Endothelial cell of umbilical vein (primary cell): ENCODE results near the gene CCDC91. TPM values are rescaled to one million over a fixed set of nuclear protein-coding genes. Genes with fewer than 3 reads are reported as not detected.

Source experiments
- BruUV-seq: library from RNA; stranded (reverse); fragments of 400-500 nt; replicated peaks from 2 replicates; lab custom pipeline; 2021; lab: Mats Ljungman, UMichigan
- CTCF ChIA-PET: fragments of 300-600, 350-600 bp; sonication (Branson Sonifier 250); formaldehyde crosslinking; loops from one replicate; lab custom pipeline; 2021; ENCODE audit warnings: antibody characterized with exemption, inconsistent platforms; lab: Charles Lee
- POLR2A ChIA-PET: fragments of 300-600, 350-600 bp; sonication (Branson Sonifier 250); formaldehyde crosslinking; loops from one replicate; lab custom pipeline; 2021; ENCODE audit warnings: antibody characterized with exemption, inconsistent platforms; lab: Charles Lee
- DNase-seq: peaks from one replicate; pipeline ENCODE4 v3.0.0-alpha.2; 2011; ENCODE audit warnings: low read depth, low spot score
- FAIRE-seq: peaks from 2 replicates; lab custom pipeline; 2011; peaks lifted over from hg19 to GRCh38; lab: Jason Lieb, UNC
- H2AFZ ChIP-seq: 2 replicates; pipeline ENCODE4 v1.6.0; 2012; ENCODE audit warnings: low read depth, low read length, control low read depth, inconsistent platforms
- H3K27ac ChIP-seq: 2 replicates; pipeline ENCODE4 v1.5.1; 2011; ENCODE audit warnings: low read depth, mild to moderate bottlenecking, control low read depth, low read length, moderate library complexity; ENCODE audit not compliant: insufficient read depth
- H3K27me3 ChIP-seq, 2 experiments: 2 replicates each; pipeline versions ENCODE4 v1.6.0 to v1.6.1; 2011; ENCODE audit warnings: low read length in 2 of 2, mixed read lengths in 1 of 2; ENCODE audit not compliant: control insufficient read depth in 2 of 2, insufficient read depth in 2 of 2
- H3K36me3 ChIP-seq, 2 experiments: 2 replicates in 1 of 2; 3 replicates in 1 of 2; pipeline ENCODE4 v1.5.1; 2011; ENCODE audit warnings: low read length in 2 of 2, mild to moderate bottlenecking in 1 of 2, moderate library complexity in 1 of 2; ENCODE audit not compliant: control insufficient read depth in 2 of 2, insufficient read depth in 2 of 2; ENCODE audit errors: extremely low read depth in 1 of 2
- H3K4me1 ChIP-seq: 3 replicates; pipeline ENCODE4 v1.5.1; 2011; ENCODE audit warnings: mild to moderate bottlenecking, low read length; ENCODE audit not compliant: control insufficient read depth, insufficient read depth; ENCODE audit errors: extremely low read depth
- H3K4me2 ChIP-seq: 2 replicates; pipeline ENCODE4 v1.6.1; 2011; ENCODE audit warnings: low read length, control low read depth, mixed read lengths; ENCODE audit not compliant: insufficient read depth
- H3K4me3 ChIP-seq, 3 experiments: fragments of 200-600 bp in 1 of 3; sonication (generic), shearing (Covaris generic) in 1 of 3; replicated peaks in 1 of 3; 2 replicates each; pipeline ENCODE4 v1.5.1; 2011 to 2016; ENCODE audit warnings: control low read depth in 3 of 3, low read length in 3 of 3, mild to moderate bottlenecking in 2 of 3, inconsistent platforms in 1 of 3, low read depth in 1 of 3, moderate library complexity in 1 of 3; ENCODE audit not compliant: insufficient read depth in 1 of 3
- H3K79me2 ChIP-seq: 2 replicates; pipeline ENCODE4 v1.6.0; 2012; ENCODE audit warnings: low read length, inconsistent platforms; ENCODE audit not compliant: control insufficient read depth, insufficient read depth
- H3K9ac ChIP-seq: replicated peaks from 2 replicates; pipeline ENCODE3; 2011; ENCODE audit warnings: low read length, control low read depth; ENCODE audit not compliant: insufficient read depth; ENCODE audit errors: extremely low read depth
- H3K9me1 ChIP-seq: replicated peaks from 3 replicates; pipeline ENCODE4 v1.6.0; 2011; ENCODE audit warnings: mild to moderate bottlenecking, low read length; ENCODE audit not compliant: control insufficient read depth, insufficient read depth; ENCODE audit errors: extremely low read depth
- H3K9me3 ChIP-seq: replicated peaks from 2 replicates; pipeline ENCODE4 v1.5.1; 2012; ENCODE audit warnings: low read length, inconsistent platforms; ENCODE audit not compliant: control insufficient read depth, insufficient read depth
- H4K20me1 ChIP-seq: replicated peaks from 2 replicates; pipeline ENCODE3; 2011; ENCODE audit warnings: mild to moderate bottlenecking, low read length; ENCODE audit not compliant: control insufficient read depth, insufficient read depth; ENCODE audit errors: extremely low read depth
- CTCF ChIP-seq, 2 donors: IDR thresholded peaks; 1 replicate in 1 of 2; 2 replicates in 1 of 2; pipeline ENCODE4 v1.5.1; 2011; ENCODE audit warnings: low read length in 2 of 2, mild to moderate bottlenecking in 2 of 2, moderate library complexity in 2 of 2, control low read depth in 1 of 2, inconsistent platforms in 1 of 2, low read depth in 1 of 2; ENCODE audit not compliant: insufficient read depth in 1 of 2; ENCODE audit errors: extremely low read depth in 1 of 2
- EZH2 ChIP-seq: IDR thresholded peaks from 2 replicates; pipeline ENCODE4 v1.6.1; 2012; ENCODE audit warnings: borderline replicate concordance, low read depth, mild to moderate bottlenecking, moderate library complexity, low read length, inconsistent platforms; ENCODE audit not compliant: severe bottlenecking
- FOS ChIP-seq: IDR thresholded peaks from 2 replicates; pipeline ENCODE4 v1.6.1; 2011; ENCODE audit warnings: mild to moderate bottlenecking, low read length, moderate library complexity, borderline replicate concordance; ENCODE audit not compliant: insufficient read depth
- GATA2 ChIP-seq: IDR thresholded peaks from 2 replicates; pipeline ENCODE4 v1.7.0; 2011; ENCODE audit warnings: low read depth, mild to moderate bottlenecking, moderate library complexity, mixed read lengths, low read length; ENCODE audit not compliant: insufficient read length, insufficient read depth
- JUN ChIP-seq: IDR thresholded peaks from 2 replicates; pipeline ENCODE4 v1.6.1; 2011; ENCODE audit warnings: borderline replicate concordance, low read depth; ENCODE audit not compliant: insufficient read length, insufficient read depth
- MYC ChIP-seq: IDR thresholded peaks from one replicate; pipeline ENCODE4 v1.6.1; 2011; ENCODE audit warnings: mild to moderate bottlenecking, low read depth, low read length
- POLR2A ChIP-seq: IDR thresholded peaks from 2 replicates; pipeline ENCODE4 v1.6.1; 2012; ENCODE audit warnings: low read depth, mild to moderate bottlenecking, control low read depth, low read length
- POLR2AphosphoS5 ChIP-seq: IDR thresholded peaks from 2 replicates; pipeline ENCODE4 v1.6.1; 2012; ENCODE audit warnings: low read depth, mild to moderate bottlenecking, control low read depth, low read length, moderate library complexity; ENCODE audit not compliant: insufficient read depth
- dilution Hi-C: fragments of 300-500 bp; cut with MboI; formaldehyde crosslinking; loops from one replicate; pipeline ENCODE4 v1.15.0; 2019; ENCODE audit warnings: low sequenced_read_pairs; ENCODE audit not compliant: extremely low pct_ligation_motif_present
- intact Hi-C: fragments of 100-400 bp; cut with micrococcal nuclease; formaldehyde crosslinking; loops from one replicate; pipeline ENCODE4 v1.10.0; 2022
- polyA plus RNA-seq, 4 experiments: library from polyadenylated mRNA; depleted of rRNA in 3 of 4; stranded (reverse) in 3 of 4; unstranded in 1 of 4; fragments of >200 nt; gene quantifications; 2 replicates each; pipeline versions ENCODE4 v1.2.1 to v1.2.3, GENCODE V29; 2011 to 2012; ENCODE audit warnings: missing spikeins in 1 of 4
- total RNA-seq: library from RNA; stranded (reverse); gene quantifications from 2 replicates; pipeline ENCODE4 v1.2.3, GENCODE V29; 2021
- TF ChIP-seq, protein P1 (sequence below): IDR thresholded peaks from 2 replicates; pipeline ENCODE4 v1.6.1; 2011; ENCODE audit not compliant: insufficient read depth, insufficient read length

CCDC91 gene
- total and polyA plus RNA-seq, 2 donors (not counting 3 experiments of a cell fraction or from before 2014, with no cell fraction given): 3.8 to 10.5 TPM

DNA sequence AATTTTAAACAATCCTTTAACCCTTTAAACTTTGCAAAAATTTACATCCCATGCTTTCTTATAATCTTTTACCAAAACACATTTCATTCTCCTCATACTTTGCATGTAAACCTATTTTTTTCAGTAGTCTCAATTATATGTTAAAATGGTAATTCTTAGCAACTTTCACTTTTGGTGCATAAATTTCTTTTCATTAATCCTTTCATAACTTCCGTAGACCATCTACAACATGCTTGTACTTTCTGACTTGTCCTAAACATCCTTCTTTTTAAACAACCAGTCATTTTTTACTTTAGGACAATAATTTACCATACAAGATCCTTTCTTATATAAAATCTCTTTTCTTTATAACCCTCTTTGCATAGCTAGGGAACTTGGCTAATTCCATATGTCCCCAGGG is 19.5 kb downstream of the CCDC91 start:
- no peaks in the 10 kb centered on the region for H3K79me2 ChIP-seq
- H4K20me1 ChIP-seq: no peaks in the 10 kb centered on the region
- TF ChIP-seq EZH2 (no peak), JUN (no peak), CTCF (IDR thresholded peaks at IDR 0.05; ENCODE audit: extremely low read depth in 1 of 2, insufficient read depth in 1 of 2, low read depth in 1 of 2, low read length in 2 of 2) (no peak), MYC (no peak), POLR2AphosphoS5 (no peak), POLR2A (no peak), GATA2 (no peak), FOS (no peak)
- TF ChIP-seq, protein P1, sequence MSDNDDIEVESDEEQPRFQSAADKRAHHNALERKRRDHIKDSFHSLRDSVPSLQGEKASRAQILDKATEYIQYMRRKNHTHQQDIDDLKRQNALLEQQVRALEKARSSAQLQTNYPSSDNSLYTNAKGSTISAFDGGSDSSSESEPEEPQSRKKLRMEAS: no peak
- BruUV-seq: no TSS peak
- no peaks in the 10 kb centered on the region for H3K4me1 ChIP-seq
- H3K9me1 ChIP-seq: no peaks in the 10 kb centered on the region
- no peak for FAIRE-seq
- CTCF ChIA-PET: no interaction called here
- no peak overlapping the region for H3K4me2 ChIP-seq
- no peaks in the 10 kb centered on the region for H3K27me3 ChIP-seq
- no peak for DNase-seq
- dilution Hi-C loops: no loop called here
- POLR2A ChIA-PET: no interaction called here
- intact Hi-C loops: no loop called here
- no peak overlapping the region for H2AFZ ChIP-seq
- H3K9ac ChIP-seq: no peak overlapping the region
- no peak overlapping the region for H3K27ac ChIP-seq
- no peaks in the 10 kb centered on the region for H3K9me3 ChIP-seq
- H3K36me3 ChIP-seq: no peaks in the 10 kb centered on the region
- no peak overlapping the region for H3K4me3 ChIP-seq
